Posterior cingulate gyrus (tissue), 11 donors: ENCODE measurements around the gene NAPB.
A peak's percentile ranks its signal among the peaks of the same experiment; 100 is the strongest.

Experiments used
- DNase-seq, 10 donors: peaks; one replicate each; pipeline versions ENCODE4 v3.0.0 to v3.0.0-alpha.2; 2020 to 2021; ENCODE audit warnings: mixed read lengths in 3 of 10
- intact Hi-C: fragments of 100-400 bp; cut with DNase I; formaldehyde crosslinking; loops from one replicate; pipeline ENCODE4 v1.15.1; 2023

The NAPB gene

GRCh38 chr20:23408957-23409356 is 12.3 kb downstream of the NAPB start:
- no peak for DNase-seq
- intact Hi-C loops, result no loop called here

GRCh38 chr20:23407781-23408464 is 13.4 kb downstream of the NAPB start:
- no peak for DNase-seq
- intact Hi-C loops, result no loop called here

GRCh38 chr20:23406880-23407279 is 14.4 kb downstream of the NAPB start:
- no peak for DNase-seq
- intact Hi-C loops, result no loop called here

- intact Hi-C loops, result no loop called here
- no peak for DNase-seq
These were observed 17.1 kb downstream of the NAPB start for GRCh38 chr20:23404196-23404595.

GRCh38 chr20:23403751-23404150 is 17.5 kb downstream of the NAPB start:
- DNase-seq, result no peak
- intact Hi-C loops, result no loop called here

- intact Hi-C loops, result no loop called here
These were observed 20.2 kb downstream of the NAPB start for GRCh38 chr20:23401051-23401450.

GRCh38 chr20:23399568-23400241 is 21.6 kb downstream of the NAPB start:
- DNase-seq, result no peak
- intact Hi-C loops, result no loop called here

More at GRCh38 chr20:23401051-23401450, 20.2 kb downstream of the NAPB start:
- DNase-seq, result no peak

- DNase-seq, result no peak
- intact Hi-C loops, result no loop called here
These were observed 23.3 kb downstream of the NAPB start for GRCh38 chr20:23397961-23398360.

GRCh38 chr20:23396950-23397627 is 24.2 kb downstream of the NAPB start:
- intact Hi-C loops, result no loop called here
- peak in 1 of 10 donors; percentile 52 for DNase-seq

GRCh38 chr20:23393996-23394775 is 27.1 kb downstream of the NAPB start:
- intact Hi-C loops, result no loop called here
- DNase-seq, result no peak

GRCh38 chr20:23391707-23392310 is 29.5 kb downstream of the NAPB start:
- DNase-seq, result no peak
- intact Hi-C loops, result no loop called here

GRCh38 chr20:23390091-23390774 is 31.1 kb downstream of the NAPB start:
- intact Hi-C loops, result no loop called here
- DNase-seq, result no peak

- intact Hi-C loops, result no loop called here
These were observed 34.2 kb downstream of the NAPB start for GRCh38 chr20:23387118-23387443.

GRCh38 chr20:23386304-23387117 is 34.8 kb downstream of the NAPB start:
- DNase-seq, result no peak
- intact Hi-C loops, result no loop called here

More at GRCh38 chr20:23387118-23387443, 34.2 kb downstream of the NAPB start:
- no peak for DNase-seq

- no peak for DNase-seq
- intact Hi-C loops, result no loop called here
These were observed 39.4 kb downstream of the NAPB start for GRCh38 chr20:23381876-23382275.

- intact Hi-C loops, result no loop called here
- no peak for DNase-seq
These were observed 41.5 kb downstream of the NAPB start for GRCh38 chr20:23379772-23380171.

- intact Hi-C loops, result no loop called here
- DNase-seq, result no peak
These were observed 45.5 kb downstream of the NAPB start for GRCh38 chr20:23375827-23376226.

GRCh38 chr20:23374441-23374840 is 46.8 kb downstream of the NAPB start:
- no peak for DNase-seq
- intact Hi-C loops, result no loop called here

- no peak for DNase-seq
- intact Hi-C loops, result no loop called here
These were observed 49.8 kb downstream of the NAPB start for GRCh38 chr20:23371496-23371895.
